ENCODE data around the gene ZNF587B. TPM values are rescaled to one million over a fixed set of nuclear protein-coding genes. Genes with fewer than 3 reads are reported as not detected.
A peak's percentile ranks its signal among the peaks of the same experiment; 100 is the strongest.
"Not testable (repeated sequence)": the region's sequence is repeated elsewhere in the genome, so short reads cannot be mapped to it uniquely, and the experiment has no call there.

Gene ZNF587B
- polyA plus RNA-seq, 2 of the 4 experiments (the other 2 are of a cell fraction), result 13.2 to 14.9 TPM

- DNase-seq (ENCODE audit: low read depth in 1 of 2, low spot score in 1 of 2) (no peak), ATAC-seq (no peak), FAIRE-seq (no peak)
- no peak overlapping the region for H3K27ac ChIP-seq
- WGBS (ENCODE audit: missing lambda C conversion rate), result 93% methylated on average over 3 of the region's 3 CpGs
- H3K4me1 ChIP-seq, result no peaks in the 10 kb centered on the region
- H3K9me3 ChIP-seq, result peaks cover 32% of the 10 kb centered on the region
- ChIA-PET CTCF (no interaction called here), POLR2A (no interaction called here)
- no peak for TF ChIP-seq CBX2 (IDR thresholded peaks at IDR 0.05; ENCODE audit: borderline replicate concordance, low read depth)
- no peak for TF ChIP-seq EHF (CRISPR knock-in tag; IDR thresholded peaks at IDR 0.05)
- TF ChIP-seq HOXA7 (CRISPR knock-in tag; IDR thresholded peaks at IDR 0.05), result no peak
- TF ChIP-seq FOXS1 (CRISPR knock-in tag; IDR thresholded peaks at IDR 0.05), result no peak
- no peak for TF ChIP-seq USF2 (IDR thresholded peaks at IDR 0.05)
- TF ChIP-seq HOXB13 (CRISPR knock-in tag; IDR thresholded peaks at IDR 0.05; ENCODE audit: low read depth), result no peak
- no peak for TF ChIP-seq HMGXB4 (CRISPR knock-in tag; IDR thresholded peaks at IDR 0.05; ENCODE audit: borderline replicate concordance)
- H3K4me3 ChIP-seq, result no peak overlapping the region
- no peak overlapping the region for H3K4me2 ChIP-seq
Observed at GRCh38 chr19:57812226-57812625, 17.9 kb upstream of the ZNF587B start.

GRCh38 chr19:57812975-57813820 is 16.9 kb upstream of the ZNF587B start:
- ATAC-seq; POLR2A ChIA-PET; DNase-seq (ENCODE audit: low read depth in 1 of 2, low spot score in 1 of 2); H3K4me1 ChIP-seq; FAIRE-seq; H3K27ac ChIP-seq: not testable (repeated sequence)
- Histone ChIP-seq H3K9me3 (peaks cover 22% of the 10 kb centered on the region), H3K4me3 (0 out of 3 replicates have a peak overlapping the region, but pooled peaks have one; percentile 82), H3K4me2 (peak overlapping the region; percentile 97)
- CTCF ChIA-PET, result interaction anchor here (0.6 kb wide), 1 partner anchor 257 kb away, joined by 3 read pairs; no protein-coding TSS in a partner anchor
- WGBS (ENCODE audit: missing lambda C conversion rate), result 95% methylated on average over 13 of the region's 13 CpGs

- Histone ChIP-seq H3K27ac (peak overlapping the region; percentile 79 to 90), H3K4me2 (peak overlapping the region; percentile 97), H3K9me3 (peaks cover 18% of the 10 kb centered on the region), H3K4me1 (no peaks in the 10 kb centered on the region), H3K4me3 (peak overlapping the region; percentile 82)
- POLR2A ChIA-PET, result interaction anchor here (1.5 kb wide), 1 partner anchor 132 kb away, joined by 6 read pairs; the partner anchor contains the start of gene ZNF551
- peak; percentile 9 to 19; a peak in 3 of 6 replicates for ATAC-seq
- no peak for FAIRE-seq
- TF ChIP-seq USF2 (IDR thresholded peaks at IDR 0.05), result no peak
- no peak for TF ChIP-seq REST (IDR thresholded peaks at IDR 0.05)
- no peak for TF ChIP-seq NR3C1 (IDR thresholded peaks at IDR 0.05)
- no peak for TF ChIP-seq MYC (IDR thresholded peaks at IDR 0.05; ENCODE audit: borderline replicate concordance, low read length)
- TF ChIP-seq EHF (CRISPR knock-in tag; IDR thresholded peaks at IDR 0.05), result no peak
- TF ChIP-seq HOXB13 (CRISPR knock-in tag; IDR thresholded peaks at IDR 0.05; ENCODE audit: low read depth), result no peak
- no peak for TF ChIP-seq JUNB (IDR thresholded peaks at IDR 0.05)
- TF ChIP-seq NFE2L2 (conservative IDR thresholded peaks at IDR 0.05; ENCODE audit: low read length), result no peak
- no peak for TF ChIP-seq E2F6 (IDR thresholded peaks at IDR 0.05; ENCODE audit: borderline replicate concordance, low read depth)
- TF ChIP-seq ZFP36 (IDR thresholded peaks at IDR 0.05; ENCODE audit: borderline replicate concordance, partially characterized antibody), result no peak
- TF ChIP-seq ZSCAN20 (CRISPR knock-in tag; IDR thresholded peaks at IDR 0.05), result no peak
- no peak for TF ChIP-seq HMGXB4 (CRISPR knock-in tag; IDR thresholded peaks at IDR 0.05; ENCODE audit: borderline replicate concordance)
- TF ChIP-seq CBX8 (IDR thresholded peaks at IDR 0.05), result no peak
- TF ChIP-seq BCL3 (IDR thresholded peaks at IDR 0.05), result no peak
- peak in 1 of 2 experiments; percentile 17 for DNase-seq (ENCODE audit: low read depth in 1 of 2, low spot score in 1 of 2)
- 35% methylated on average over 13 of the region's 13 CpGs for WGBS (ENCODE audit: missing lambda C conversion rate)
- CTCF ChIA-PET, result interaction anchor here (0.6 kb wide), 1 partner anchor 257 kb away, joined by 3 read pairs; no protein-coding TSS in a partner anchor
Observed at GRCh38 chr19:57813919-57814504, 16.1 kb upstream of the ZNF587B start.

Measured in A549 (cell line).